ENCODE results near the gene CSRNP3.

The CSRNP3 gene

GRCh38 chr2:165601065-165601830 lies 131.8 kb downstream of the CSRNP3 start:
- Histone ChIP-seq H3K9ac (ENCODE audit: low read depth in 1 of 2, low read length in 2 of 2) (no peak overlapping the region), H3K9me3 (ENCODE audit: control insufficient read depth in 1 of 2, low read length in 2 of 2) (no peaks in the 10 kb centered on the region), H3K4me3 (ENCODE audit: low read depth in 1 of 2, low read length in 2 of 2) (no peak overlapping the region), H3K27ac (ENCODE audit: low read depth, low read length) (no peak overlapping the region), H3K27me3 (ENCODE audit: control insufficient read depth in 1 of 2, insufficient read depth in 2 of 2, low read length in 2 of 2) (no peaks in the 10 kb centered on the region), H3K36me3 (ENCODE audit: control insufficient read depth in 1 of 2, insufficient read depth in 2 of 2, low read length in 2 of 2) (no peaks in the 10 kb centered on the region), H3K4me1 (ENCODE audit: control insufficient read depth in 1 of 2, insufficient read depth in 2 of 2, low read length in 2 of 2) (no peaks in the 10 kb centered on the region)

- Histone ChIP-seq H3K4me1 (ENCODE audit: control insufficient read depth in 1 of 2, insufficient read depth in 2 of 2, low read length in 2 of 2) (no peaks in the 10 kb centered on the region), H3K36me3 (ENCODE audit: control insufficient read depth in 1 of 2, insufficient read depth in 2 of 2, low read length in 2 of 2) (no peaks in the 10 kb centered on the region), H3K9ac (ENCODE audit: low read depth in 1 of 2, low read length in 2 of 2) (no peak overlapping the region), H3K4me3 (ENCODE audit: low read depth in 1 of 2, low read length in 2 of 2) (no peak overlapping the region), H3K9me3 (ENCODE audit: control insufficient read depth in 1 of 2, low read length in 2 of 2) (no peaks in the 10 kb centered on the region), H3K27me3 (ENCODE audit: control insufficient read depth in 1 of 2, insufficient read depth in 2 of 2, low read length in 2 of 2) (no peaks in the 10 kb centered on the region), H3K27ac (ENCODE audit: low read depth, low read length) (no peak overlapping the region)
These were observed 132.5 kb downstream of the CSRNP3 start for GRCh38 chr2:165601928-165602521.

GRCh38 chr2:165609672-165610071 lies 140.2 kb downstream of the CSRNP3 start:
- Histone ChIP-seq H3K27me3 (ENCODE audit: control insufficient read depth in 1 of 2, insufficient read depth in 2 of 2, low read length in 2 of 2) (no peaks in the 10 kb centered on the region), H3K4me1 (ENCODE audit: control insufficient read depth in 1 of 2, insufficient read depth in 2 of 2, low read length in 2 of 2) (no peaks in the 10 kb centered on the region), H3K4me3 (ENCODE audit: low read depth in 1 of 2, low read length in 2 of 2) (no peak overlapping the region), H3K36me3 (ENCODE audit: control insufficient read depth in 1 of 2, insufficient read depth in 2 of 2, low read length in 2 of 2) (no peaks in the 10 kb centered on the region), H3K9me3 (ENCODE audit: control insufficient read depth in 1 of 2, low read length in 2 of 2) (no peaks in the 10 kb centered on the region), H3K9ac (ENCODE audit: low read depth in 1 of 2, low read length in 2 of 2) (no peak overlapping the region), H3K27ac (ENCODE audit: low read depth, low read length) (no peak overlapping the region)

GRCh38 chr2:165610591-165611029 lies 141.1 kb downstream of the CSRNP3 start:
- no peaks in the 10 kb centered on the region for H3K4me1 ChIP-seq (ENCODE audit: control insufficient read depth in 1 of 2, insufficient read depth in 2 of 2, low read length in 2 of 2)
- no peak overlapping the region for H3K9ac ChIP-seq (ENCODE audit: low read depth in 1 of 2, low read length in 2 of 2)
- H3K4me3 ChIP-seq (ENCODE audit: low read depth in 1 of 2, low read length in 2 of 2): no peak overlapping the region
- H3K9me3 ChIP-seq (ENCODE audit: control insufficient read depth in 1 of 2, low read length in 2 of 2): no peaks in the 10 kb centered on the region
- H3K27me3 ChIP-seq (ENCODE audit: control insufficient read depth in 1 of 2, insufficient read depth in 2 of 2, low read length in 2 of 2): no peaks in the 10 kb centered on the region
- H3K27ac ChIP-seq (ENCODE audit: low read depth, low read length): no peak overlapping the region
- H3K36me3 ChIP-seq (ENCODE audit: control insufficient read depth in 1 of 2, insufficient read depth in 2 of 2, low read length in 2 of 2): no peaks in the 10 kb centered on the region

- Histone ChIP-seq H3K36me3 (ENCODE audit: control insufficient read depth in 1 of 2, insufficient read depth in 2 of 2, low read length in 2 of 2) (no peaks in the 10 kb centered on the region), H3K9me3 (ENCODE audit: control insufficient read depth in 1 of 2, low read length in 2 of 2) (no peaks in the 10 kb centered on the region), H3K4me1 (ENCODE audit: control insufficient read depth in 1 of 2, insufficient read depth in 2 of 2, low read length in 2 of 2) (no peaks in the 10 kb centered on the region), H3K9ac (ENCODE audit: low read depth in 1 of 2, low read length in 2 of 2) (no peak overlapping the region), H3K4me3 (ENCODE audit: low read depth in 1 of 2, low read length in 2 of 2) (no peak overlapping the region), H3K27me3 (ENCODE audit: control insufficient read depth in 1 of 2, insufficient read depth in 2 of 2, low read length in 2 of 2) (no peaks in the 10 kb centered on the region), H3K27ac (ENCODE audit: low read depth, low read length) (no peak overlapping the region)
These were observed 148.4 kb downstream of the CSRNP3 start for GRCh38 chr2:165617741-165618481.

GRCh38 chr2:165618806-165619205 lies 149.3 kb downstream of the CSRNP3 start:
- Histone ChIP-seq H3K36me3 (ENCODE audit: control insufficient read depth in 1 of 2, insufficient read depth in 2 of 2, low read length in 2 of 2) (no peaks in the 10 kb centered on the region), H3K27me3 (ENCODE audit: control insufficient read depth in 1 of 2, insufficient read depth in 2 of 2, low read length in 2 of 2) (no peaks in the 10 kb centered on the region), H3K4me1 (ENCODE audit: control insufficient read depth in 1 of 2, insufficient read depth in 2 of 2, low read length in 2 of 2) (no peaks in the 10 kb centered on the region), H3K4me3 (ENCODE audit: low read depth in 1 of 2, low read length in 2 of 2) (no peak overlapping the region), H3K9ac (ENCODE audit: low read depth in 1 of 2, low read length in 2 of 2) (no peak overlapping the region), H3K27ac (ENCODE audit: low read depth, low read length) (no peak overlapping the region), H3K9me3 (ENCODE audit: control insufficient read depth in 1 of 2, low read length in 2 of 2) (no peaks in the 10 kb centered on the region)

GRCh38 chr2:165621086-165621560 lies 151.6 kb downstream of the CSRNP3 start:
- Histone ChIP-seq H3K36me3 (ENCODE audit: control insufficient read depth in 1 of 2, insufficient read depth in 2 of 2, low read length in 2 of 2) (no peaks in the 10 kb centered on the region), H3K4me3 (ENCODE audit: low read depth in 1 of 2, low read length in 2 of 2) (no peak overlapping the region), H3K9ac (ENCODE audit: low read depth in 1 of 2, low read length in 2 of 2) (no peak overlapping the region), H3K9me3 (ENCODE audit: control insufficient read depth in 1 of 2, low read length in 2 of 2) (no peaks in the 10 kb centered on the region), H3K27me3 (ENCODE audit: control insufficient read depth in 1 of 2, insufficient read depth in 2 of 2, low read length in 2 of 2) (no peaks in the 10 kb centered on the region), H3K27ac (ENCODE audit: low read depth, low read length) (no peak overlapping the region), H3K4me1 (ENCODE audit: control insufficient read depth in 1 of 2, insufficient read depth in 2 of 2, low read length in 2 of 2) (peaks cover 0 to 1% of the 10 kb centered on the region in 2 donors)

GRCh38 chr2:165623161-165623560 lies 153.7 kb downstream of the CSRNP3 start:
- H3K9ac ChIP-seq (ENCODE audit: low read depth in 1 of 2, low read length in 2 of 2): no peak overlapping the region
- no peaks in the 10 kb centered on the region for H3K36me3 ChIP-seq (ENCODE audit: control insufficient read depth in 1 of 2, insufficient read depth in 2 of 2, low read length in 2 of 2)
- H3K9me3 ChIP-seq (ENCODE audit: control insufficient read depth in 1 of 2, low read length in 2 of 2): no peaks in the 10 kb centered on the region
- H3K27me3 ChIP-seq (ENCODE audit: control insufficient read depth in 1 of 2, insufficient read depth in 2 of 2, low read length in 2 of 2): no peaks in the 10 kb centered on the region
- H3K4me3 ChIP-seq (ENCODE audit: low read depth in 1 of 2, low read length in 2 of 2): no peak overlapping the region
- H3K27ac ChIP-seq (ENCODE audit: low read depth, low read length): no peak overlapping the region
- H3K4me1 ChIP-seq (ENCODE audit: control insufficient read depth in 1 of 2, insufficient read depth in 2 of 2, low read length in 2 of 2): peaks cover 4 to 9% of the 10 kb centered on the region in 2 donors

GRCh38 chr2:165623783-165624469 lies 154.4 kb downstream of the CSRNP3 start:
- Histone ChIP-seq H3K27me3 (ENCODE audit: control insufficient read depth in 1 of 2, insufficient read depth in 2 of 2, low read length in 2 of 2) (no peaks in the 10 kb centered on the region), H3K27ac (ENCODE audit: low read depth, low read length) (no peak overlapping the region), H3K4me1 (ENCODE audit: control insufficient read depth in 1 of 2, insufficient read depth in 2 of 2, low read length in 2 of 2) (peaks cover 4 to 9% of the 10 kb centered on the region in 2 donors), H3K4me3 (ENCODE audit: low read depth in 1 of 2, low read length in 2 of 2) (no peak overlapping the region), H3K36me3 (ENCODE audit: control insufficient read depth in 1 of 2, insufficient read depth in 2 of 2, low read length in 2 of 2) (no peaks in the 10 kb centered on the region), H3K9ac (ENCODE audit: low read depth in 1 of 2, low read length in 2 of 2) (no peak overlapping the region), H3K9me3 (ENCODE audit: control insufficient read depth in 1 of 2, low read length in 2 of 2) (no peaks in the 10 kb centered on the region)

- no peaks in the 10 kb centered on the region for H3K9me3 ChIP-seq (ENCODE audit: control insufficient read depth in 1 of 2, low read length in 2 of 2)
- no peaks in the 10 kb centered on the region for H3K36me3 ChIP-seq (ENCODE audit: control insufficient read depth in 1 of 2, insufficient read depth in 2 of 2, low read length in 2 of 2)
- no peak overlapping the region for H3K9ac ChIP-seq (ENCODE audit: low read depth in 1 of 2, low read length in 2 of 2)
- H3K4me3 ChIP-seq (ENCODE audit: low read depth in 1 of 2, low read length in 2 of 2): no peak overlapping the region
- no peak overlapping the region for H3K27ac ChIP-seq (ENCODE audit: low read depth, low read length)
- peaks cover 4 to 9% of the 10 kb centered on the region in 2 donors for H3K4me1 ChIP-seq (ENCODE audit: control insufficient read depth in 1 of 2, insufficient read depth in 2 of 2, low read length in 2 of 2)
- H3K27me3 ChIP-seq (ENCODE audit: control insufficient read depth in 1 of 2, insufficient read depth in 2 of 2, low read length in 2 of 2): no peaks in the 10 kb centered on the region
These were observed 154.9 kb downstream of the CSRNP3 start for GRCh38 chr2:165624470-165624800.
